LNCaP clone FGC (cell line): ENCODE measurements around the gene SSBP2.

Experiments
- DNase-seq: peaks from one replicate; pipeline ENCODE4 v3.0.0-alpha.2; 2011; ENCODE audit warnings: low read depth
- H3K4me3 ChIP-seq: 2 replicates; pipeline ENCODE4 v1.5.1; 2011; ENCODE audit warnings: mild to moderate bottlenecking, low read depth, low read length, control low read depth
- CTCF ChIP-seq: IDR thresholded peaks from 2 replicates; pipeline ENCODE4 v1.5.1; 2012; ENCODE audit warnings: mild to moderate bottlenecking; ENCODE audit not compliant: control insufficient read depth, insufficient read depth; ENCODE audit errors: extremely low read depth

Gene SSBP2

GRCh38 chr5:81768935-81769452 is 18.1 kb upstream of the SSBP2 start:
- no peak overlapping the region for H3K4me3 ChIP-seq
- TF ChIP-seq CTCF = no peak
- no peak for DNase-seq

- TF ChIP-seq CTCF = no peak
- no peak for DNase-seq
- no peak overlapping the region for H3K4me3 ChIP-seq
Measured at GRCh38 chr5:81767938-81768337, 17.0 kb upstream of the SSBP2 start.

- no peak for TF ChIP-seq CTCF
- DNase-seq = no peak
- no peak overlapping the region for H3K4me3 ChIP-seq
Measured at GRCh38 chr5:81767097-81767496, 16.2 kb upstream of the SSBP2 start.

GRCh38 chr5:81766611-81767010 is 15.7 kb upstream of the SSBP2 start:
- DNase-seq = no peak
- no peak for TF ChIP-seq CTCF
- H3K4me3 ChIP-seq = no peak overlapping the region

- H3K4me3 ChIP-seq = no peak overlapping the region
- TF ChIP-seq CTCF = no peak
- DNase-seq = no peak
Measured at GRCh38 chr5:81763294-81763928, 12.5 kb upstream of the SSBP2 start.

GRCh38 chr5:81762853-81763252 is 12.0 kb upstream of the SSBP2 start:
- DNase-seq = no peak
- TF ChIP-seq CTCF = no peak
- no peak overlapping the region for H3K4me3 ChIP-seq

GRCh38 chr5:81762401-81762800 is 11.5 kb upstream of the SSBP2 start:
- DNase-seq = no peak
- TF ChIP-seq CTCF = no peak
- H3K4me3 ChIP-seq = no peak overlapping the region
